Type B pancreatic cell (in vitro differentiated cells): Measurements from ENCODE around the gene STK4. TPM values are rescaled to one million over a fixed set of nuclear protein-coding genes. Genes with fewer than 3 reads are reported as not detected.

Source experiments
- DNase-seq: peaks from one replicate; pipeline ENCODE4 v3.0.0; 2021; ENCODE audit warnings: mixed read lengths; ENCODE audit not compliant: unreplicated experiment; ENCODE audit errors: extremely low spot score
- H3K27ac Mint-ChIP-seq: 2 replicates; pipeline ENCODE4 v1.8.0; 2021; ENCODE audit warnings: mild to moderate bottlenecking, mixed read lengths
- H3K27me3 Mint-ChIP-seq: 2 replicates; pipeline ENCODE4 v1.8.0; 2021; ENCODE audit warnings: mixed read lengths
- H3K36me3 Mint-ChIP-seq: 2 replicates; pipeline ENCODE4 v1.8.0; 2021; ENCODE audit warnings: mixed read lengths
- H3K4me1 Mint-ChIP-seq: one replicate; pipeline ENCODE4 v1.8.0; 2021; ENCODE audit warnings: mixed read lengths; ENCODE audit not compliant: unreplicated experiment
- H3K4me3 Mint-ChIP-seq: 2 replicates; pipeline ENCODE4 v1.8.0; 2021; ENCODE audit warnings: mild to moderate bottlenecking, mixed read lengths
- H3K9me3 Mint-ChIP-seq: 2 replicates; pipeline ENCODE4 v1.8.0; 2021; ENCODE audit warnings: mixed read lengths
- CTCF ChIP-seq: fragments of 200-600 bp; sonication (generic); conservative IDR thresholded peaks from 2 replicates; pipeline ENCODE4 v1.5.0; 2021; ENCODE audit warnings: antibody characterized with exemption, mild to moderate bottlenecking
- total RNA-seq: library from RNA; stranded (reverse); gene quantifications from 2 replicates; pipeline ENCODE4 v1.2.1, GENCODE V29; 2021; ENCODE audit warnings: low replicate concordance

The STK4 gene
- total RNA-seq, 1 donor from 2014 or later: 32.6 TPM

- H3K36me3 Mint-ChIP-seq: peaks cover 15% of the 10 kb centered on the region
- H3K9me3 Mint-ChIP-seq: peaks cover 5% of the 10 kb centered on the region
- H3K4me3 Mint-ChIP-seq: no peak overlapping the region
- peaks cover 4% of the 10 kb centered on the region for H3K4me1 Mint-ChIP-seq
- no peak for TF ChIP-seq CTCF
- H3K27me3 Mint-ChIP-seq: no peaks in the 10 kb centered on the region
- no peak for DNase-seq
- no peak overlapping the region for H3K27ac Mint-ChIP-seq
These were observed 106.9 kb downstream of the STK4 start for GRCh38 chr20:45073221-45073620.

- DNase-seq: no peak
- Mint-ChIP-seq H3K4me1 (no peaks in the 10 kb centered on the region), H3K36me3 (peaks cover 20% of the 10 kb centered on the region), H3K27me3 (no peaks in the 10 kb centered on the region), H3K9me3 (peaks cover under 1% of the 10 kb centered on the region), H3K27ac (no peak overlapping the region), H3K4me3 (no peak overlapping the region)
- no peak for TF ChIP-seq CTCF
These were observed 111.2 kb downstream of the STK4 start for GRCh38 chr20:45077559-45077958.

GRCh38 chr20:45080867-45081624 is 114.7 kb downstream of the STK4 start:
- Mint-ChIP-seq H3K27ac (no peak overlapping the region), H3K27me3 (no peaks in the 10 kb centered on the region), H3K4me3 (no peak overlapping the region), H3K9me3 (peaks cover 9% of the 10 kb centered on the region), H3K4me1 (no peaks in the 10 kb centered on the region), H3K36me3 (peaks cover 21% of the 10 kb centered on the region)
- no peak for DNase-seq
- TF ChIP-seq CTCF: peak; percentile 62

- Mint-ChIP-seq H3K4me1 (peaks cover 3% of the 10 kb centered on the region), H3K27ac (no peak overlapping the region), H3K36me3 (peaks cover 24% of the 10 kb centered on the region), H3K27me3 (no peaks in the 10 kb centered on the region), H3K9me3 (peaks cover 9% of the 10 kb centered on the region), H3K4me3 (no peak overlapping the region)
- no peak for DNase-seq
- TF ChIP-seq CTCF: no peak
These were observed 116.2 kb downstream of the STK4 start for GRCh38 chr20:45082468-45082867.

GRCh38 chr20:45083127-45083526 is 116.8 kb downstream of the STK4 start:
- Mint-ChIP-seq H3K27me3 (no peaks in the 10 kb centered on the region), H3K36me3 (peaks cover 24% of the 10 kb centered on the region), H3K4me3 (no peak overlapping the region), H3K4me1 (peaks cover 10% of the 10 kb centered on the region), H3K9me3 (peaks cover 9% of the 10 kb centered on the region), H3K27ac (no peak overlapping the region)
- TF ChIP-seq CTCF: no peak
- DNase-seq: no peak
